SK-N-MC (cell line): ENCODE data around the gene KCNB1.

Experiments
- EZH2 ChIP-seq: fragments of 200-600 bp; sonication (generic); IDR thresholded peaks from one replicate; pipeline ENCODE4 v1.6.1; 2017; ENCODE audit warnings: antibody characterized with exemption
- FOXP2 ChIP-seq: optimal IDR thresholded peaks from 2 replicates; pipeline ENCODE3; 2011; ENCODE audit warnings: mild to moderate bottlenecking, moderate library complexity; ENCODE audit not compliant: insufficient read depth; ENCODE audit errors: extremely low read length, control extremely low read depth
- POLR2AphosphoS5 ChIP-seq: IDR thresholded peaks from 2 replicates; pipeline ENCODE4 v1.6.1; 2012; ENCODE audit warnings: mild to moderate bottlenecking, low read depth, low read length, borderline replicate concordance

- TF ChIP-seq EZH2 (no peak), POLR2AphosphoS5 (no peak), FOXP2 (no peak)
These were observed 21.6 kb downstream of the KCNB1 start for GRCh38 chr20:49460916-49461315.
